MCF 10A (cell line): ENCODE results near the gene ZNRD2. TPM values are rescaled to one million over a fixed set of nuclear protein-coding genes. Genes with fewer than 3 reads are reported as not detected.

Experiments
- BruUV-seq: library from RNA; stranded (reverse); fragments of 400-500 nt; replicated peaks from 2 replicates; lab custom pipeline; 2021; lab: Mats Ljungman, UMichigan
- CTCF ChIA-PET: fragments of 300-600 bp; sonication (Branson Sonifier 250); formaldehyde crosslinking; extraction: SDS; loops from one replicate; lab custom pipeline; 2021; ENCODE audit warnings: antibody characterized with exemption, inconsistent platforms; lab: Yijun Ruan, JAX
- POLR2A ChIA-PET: fragments of 300-600, 350-650 bp; sonication (Branson Sonifier 250); formaldehyde crosslinking; extraction: SDS; loops from one replicate; lab custom pipeline; 2020; ENCODE audit warnings: antibody characterized with exemption, inconsistent platforms; lab: Yijun Ruan, JAX
- DNase-seq: peaks from one replicate; pipeline ENCODE4 v3.0.0-alpha.2; 2018; ENCODE audit not compliant: unreplicated experiment
- H3K27ac Mint-ChIP-seq: one replicate; pipeline ENCODE4 v1.8.0; 2022; ENCODE audit warnings: mild to moderate bottlenecking, low read depth, mixed read lengths; ENCODE audit not compliant: unreplicated experiment
- H3K27me3 Mint-ChIP-seq: one replicate; pipeline ENCODE4 v1.8.0; 2022; ENCODE audit warnings: mixed read lengths; ENCODE audit not compliant: insufficient read depth, unreplicated experiment
- H3K36me3 Mint-ChIP-seq: one replicate; pipeline ENCODE4 v1.8.0; 2022; ENCODE audit warnings: mild to moderate bottlenecking, moderate library complexity, mixed read lengths; ENCODE audit not compliant: insufficient read depth, unreplicated experiment
- H3K4me1 Mint-ChIP-seq: one replicate; pipeline ENCODE4 v1.8.0; 2022; ENCODE audit warnings: mixed read lengths; ENCODE audit not compliant: insufficient read depth, unreplicated experiment
- H3K4me3 Mint-ChIP-seq: one replicate; pipeline ENCODE4 v1.8.0; 2022; ENCODE audit warnings: mild to moderate bottlenecking, moderate library complexity, mixed read lengths; ENCODE audit not compliant: unreplicated experiment
- H3K9me3 Mint-ChIP-seq: one replicate; pipeline ENCODE4 v1.8.0; 2022; ENCODE audit warnings: mixed read lengths; ENCODE audit not compliant: unreplicated experiment
- CTCF ChIP-seq: fragments of 200-600 bp; IDR thresholded peaks from one replicate; pipeline ENCODE4 v1.8.0; 2022; ENCODE audit warnings: antibody characterized with exemption, mild to moderate bottlenecking; ENCODE audit not compliant: unreplicated experiment
- intact Hi-C: fragments of 100-400 bp; cut with micrococcal nuclease; formaldehyde crosslinking; loops from 2 replicates; pipeline ENCODE4 v1.14.1; 2022
- total RNA-seq: library from RNA; stranded (reverse); gene quantifications from 2 replicates; pipeline ENCODE4 v1.2.3, GENCODE V29; 2022

ZNRD2 gene
- total RNA-seq, 1 experiment from 2014 or later = 65.4 TPM

GRCh38 chr11:65613091-65613928 lies 43.0 kb downstream of the ZNRD2 start:
- no peaks in the 10 kb centered on the region for H3K27me3 Mint-ChIP-seq
- H3K9me3 Mint-ChIP-seq = no peaks in the 10 kb centered on the region
- intact Hi-C loops = no loop called here
- peaks cover 19% of the 10 kb centered on the region for H3K36me3 Mint-ChIP-seq
- H3K4me3 Mint-ChIP-seq = peak overlapping the region; percentile 91
- ChIA-PET CTCF (interaction anchor here (0.9 to 1.5 kb wide), 4 partner anchors 20 to 167 kb away, joined by 4 to 9 read pairs (median 6); no protein-coding TSS in a partner anchor), POLR2A (interaction anchor here (1.0 to 6.9 kb wide), 16 partner anchors 8 to 245 kb away, joined by 3 to 103 read pairs (median 4); partner anchors contain the start of genes CFL1, EHBP1L1, FAM89B and FRMD8)
- no peak for TF ChIP-seq CTCF
- H3K27ac Mint-ChIP-seq = peak overlapping the region; percentile 96
- no TSS peak for BruUV-seq
- peaks cover 39% of the 10 kb centered on the region for H3K4me1 Mint-ChIP-seq
- no peak for DNase-seq

GRCh38 chr11:65615229-65615949 lies 45.1 kb downstream of the ZNRD2 start, which contains the start of gene PCNX3:
Gene PCNX3 (plus strand): TSS chr11:65615776. CDS start chr11:65616312, 536 bp downstream.
- DNase-seq = peak; percentile 100
- Mint-ChIP-seq H3K27ac (peak within 1 kb of the TSS; percentile 96), H3K4me1 (peaks cover 26% of the 10 kb centered on the region), H3K27me3 (no peaks in the 10 kb centered on the region), H3K9me3 (no peaks in the 10 kb centered on the region), H3K36me3 (peaks cover 22% of the 10 kb centered on the region), H3K4me3 (peak within 1 kb of the TSS; percentile 91)
- no peak for TF ChIP-seq CTCF
- no TSS peak for BruUV-seq
- ChIA-PET CTCF (interaction anchor here (0.6 to 2.0 kb wide), 5 partner anchors 39 to 408 kb away, joined by 3 to 11 read pairs (median 4); partner anchors contain the start of gene FAM89B), POLR2A (interaction anchor here (0.6 to 6.9 kb wide), 50 partner anchors 10 to 1968 kb away, joined by 3 to 103 read pairs (median 4); partner anchors contain the start of genes BANF1, CCDC85B, CFL1 and EHBP1L1)
- intact Hi-C loops = loop anchor here (1.0 to 5.0 kb wide), 2 partner anchors 37 to 38 kb away; no protein-coding TSS in a partner anchor

GRCh38 chr11:65615950-65616574 lies 45.8 kb downstream of the ZNRD2 start:
- H3K27ac Mint-ChIP-seq = peak overlapping the region; percentile 91
- peaks cover 22% of the 10 kb centered on the region for H3K36me3 Mint-ChIP-seq
- no peak for DNase-seq
- TF ChIP-seq CTCF = no peak
- BruUV-seq = no TSS peak
- ChIA-PET CTCF (interaction anchor here (0.6 to 2.0 kb wide), 6 partner anchors 12 to 75 kb away, joined by 3 to 11 read pairs (median 4); partner anchors contain the start of genes FAM89B and SIPA1), POLR2A (interaction anchor here (0.6 to 6.9 kb wide), 28 partner anchors 17 to 1967 kb away, joined by 3 to 103 read pairs (median 5); partner anchors contain the start of genes CFL1, EHBP1L1, FAM89B and FIBP)
- no peaks in the 10 kb centered on the region for H3K27me3 Mint-ChIP-seq
- peak overlapping the region; percentile 91 for H3K4me3 Mint-ChIP-seq
- intact Hi-C loops = loop anchor here (1.0 to 5.0 kb wide), 2 partner anchors 36 to 39 kb away; no protein-coding TSS in a partner anchor
- H3K9me3 Mint-ChIP-seq = no peaks in the 10 kb centered on the region
- H3K4me1 Mint-ChIP-seq = peaks cover 20% of the 10 kb centered on the region
